GM12878 (cell line): Measurements from ENCODE around the gene PTBP1. TPM values are rescaled to one million over a fixed set of nuclear protein-coding genes. Genes with fewer than 3 reads are reported as not detected.

ENCODE experiments used
- ATAC-seq: fragments of 200-7000 bp; cut with Tn5 transposase; 3 replicates; pipeline ENCODE4 v1.9.1; 2020; ENCODE audit warnings: mild to moderate bottlenecking, moderate library complexity
- BruUV-seq: library from RNA; stranded (reverse); fragments of 400-500 nt; replicated peaks from 2 replicates; lab custom pipeline; 2021; lab: Mats Ljungman, UMichigan
- CTCF ChIA-PET: fragments of 300-600 bp; sonication (Branson Sonifier 250); formaldehyde crosslinking; extraction: SDS; loops from one replicate; lab custom pipeline; 2021; ENCODE audit warnings: inconsistent platforms; lab: Yijun Ruan, JAX
- POLR2A ChIA-PET: fragments of 350-600 bp; formaldehyde crosslinking; extraction: SDS; loops from one replicate; lab custom pipeline; 2021; ENCODE audit warnings: inconsistent platforms; lab: Charles Lee
- RAD21 ChIA-PET: fragments of 300-600 bp; sonication (Branson Sonifier 250); formaldehyde crosslinking; loops from one replicate; lab custom pipeline; 2023; ENCODE audit warnings: antibody characterized with exemption; ENCODE audit not compliant: unreplicated experiment; lab: Charles Lee
- SMC1A ChIA-PET: fragments of 300-600 bp; sonication (Branson Sonifier 250); formaldehyde crosslinking; loops from one replicate; lab custom pipeline; 2023; ENCODE audit not compliant: unreplicated experiment, uncharacterized antibody; lab: Charles Lee
- DNase-seq: peaks from one replicate; pipeline ENCODE4 v3.0.0-alpha.2; 2011; ENCODE audit warnings: low read depth, low spot score
- FAIRE-seq: peaks from 3 replicates; lab custom pipeline; 2011; peaks lifted over from hg19 to GRCh38; lab: Jason Lieb, UNC
- H2AFZ ChIP-seq: 2 replicates; pipeline ENCODE4 v1.6.0; 2011; ENCODE audit warnings: low read depth, low read length, control low read depth; ENCODE audit not compliant: control insufficient read depth
- H3K27ac ChIP-seq: 2 replicates; pipeline ENCODE4 v1.5.1; 2011; ENCODE audit warnings: control low read depth; ENCODE audit not compliant: control insufficient read depth, insufficient read depth
- H3K27me3 ChIP-seq, 2 experiments: replicated peaks in 1 of 2; 2 replicates each; pipeline versions ENCODE4 v1.6.0 to v1.6.1; 2011; ENCODE audit warnings: low read length in 1 of 2; ENCODE audit not compliant: control insufficient read depth in 2 of 2, insufficient read depth in 2 of 2
- H3K36me3 ChIP-seq, 2 experiments: 2 replicates each; pipeline ENCODE4 v1.5.1; 2011; ENCODE audit warnings: low read length in 1 of 2; ENCODE audit not compliant: control insufficient read depth in 2 of 2, insufficient read depth in 2 of 2
- H3K4me1 ChIP-seq: 2 replicates; pipeline ENCODE4 v1.6.1; 2011; ENCODE audit warnings: mild to moderate bottlenecking, low read length, moderate library complexity, mixed read lengths; ENCODE audit not compliant: control insufficient read depth, insufficient read depth
- H3K4me2 ChIP-seq: 2 replicates; pipeline ENCODE4 v1.6.0; 2011; ENCODE audit warnings: control low read depth; ENCODE audit not compliant: control insufficient read depth, insufficient read depth
- H3K4me3 ChIP-seq: fragments of 200-600 bp; sonication (generic); 2 replicates; pipeline ENCODE4 v1.5.1; 2016
- H3K79me2 ChIP-seq: 2 replicates; pipeline ENCODE4 v1.6.0; 2011; ENCODE audit warnings: low read length; ENCODE audit not compliant: control insufficient read depth, insufficient read depth
- H3K9ac ChIP-seq: 2 replicates; pipeline ENCODE4 v1.8.0; 2011; ENCODE audit warnings: low read length, control low read depth, mixed read lengths; ENCODE audit not compliant: control insufficient read depth, insufficient read depth
- H3K9me3 ChIP-seq: replicated peaks from 3 replicates; pipeline ENCODE4 v1.5.1; 2011; ENCODE audit warnings: mild to moderate bottlenecking, low read length; ENCODE audit not compliant: control insufficient read depth, insufficient read depth
- H4K20me1 ChIP-seq: 2 replicates; pipeline ENCODE4 v1.6.0; 2011; ENCODE audit not compliant: control insufficient read depth, insufficient read depth
- CHD1 ChIP-seq: IDR thresholded peaks from 2 replicates; pipeline ENCODE4 v1.6.1; 2012; ENCODE audit warnings: low read depth, low read length, improper control_type of control experiment
- PKNOX1 ChIP-seq: fragments of 450-650 bp; IDR thresholded peaks from 2 replicates; pipeline ENCODE4 v1.6.1; 2016; ENCODE audit warnings: mild to moderate bottlenecking
- SKIL ChIP-seq: fragments of 450-650 bp; IDR thresholded peaks from 2 replicates; pipeline ENCODE4 v1.6.1; 2017; ENCODE audit warnings: mild to moderate bottlenecking, low read depth, inconsistent platforms; ENCODE audit not compliant: poor library complexity, severe bottlenecking
- STAT3 ChIP-seq: IDR thresholded peaks from 2 replicates; pipeline ENCODE4 v1.6.1; 2011; ENCODE audit warnings: low read depth, low read length, improper control_type of control experiment
- ZNF622 ChIP-seq: fragments of 450-650 bp; IDR thresholded peaks from 2 replicates; pipeline ENCODE4 v1.6.1; 2017; ENCODE audit warnings: mild to moderate bottlenecking, inconsistent platforms
- WGBS: methylation state at CpG from one replicate; pipeline ENCODE4 v1.1.6; 2016; ENCODE audit warnings: low lambda C conversion rate; ENCODE audit not compliant: insufficient replicate concordance, insufficient coverage; ENCODE audit errors: missing lambda C conversion rate; 5-methylcytosine and 5-hydroxymethylcytosine counted together
- in situ Hi-C: fragments of 300-500 bp; cut with MboI; formaldehyde crosslinking; loops from 9 replicates; pipeline ENCODE4 v1.14.3; 2018; ENCODE audit warnings: mixed read lengths
- intact Hi-C: fragments of 100-400 bp; cut with micrococcal nuclease; formaldehyde crosslinking; loops from one replicate; pipeline ENCODE4 v1.14.2; 2022; ENCODE audit not compliant: unreplicated experiment
- polyA plus RNA-seq, 11 experiments: library from polyadenylated mRNA; depleted of rRNA in 4 of 11; unstranded in 6 of 11; stranded (reverse) in 5 of 11; fragments of >200 nt; fragmentation: Nextera tagmentation in 4 of 11; fragmentation: Illumina TruSeq in 1 of 11; extraction: Ambion mirVana in 4 of 11; extraction: Trizol in 1 of 11; gene quantifications; 1 replicate in 1 of 11; 2 replicates in 10 of 11; pipeline versions ENCODE4 v1.2.1 to v1.2.3, GENCODE V29; 2011 to 2016; ENCODE audit warnings: inconsistent platforms in 2 of 11, missing spikeins in 2 of 11, low read depth in 1 of 11
- total RNA-seq, 4 experiments: library from RNA; depleted of rRNA in 3 of 4; stranded (reverse); fragments of >200 nt in 3 of 4; fragmentation: Illumina TruSeq in 1 of 4; extraction: Trizol in 1 of 4; gene quantifications; 2 replicates each; pipeline versions ENCODE4 v1.2.1 to v1.2.3, GENCODE V29; 2013 to 2021
- TF ChIP-seq, protein P1 (sequence below), 3 experiments: IDR thresholded peaks in 2 of 3; conservative IDR thresholded peaks in 1 of 3; 2 replicates each; pipeline ENCODE4 v1.5.1; 2011; ENCODE audit warnings: low read depth in 3 of 3, low read length in 3 of 3, mild to moderate bottlenecking in 3 of 3, control low read depth in 2 of 3, moderate library complexity in 2 of 3, inconsistent platforms in 1 of 3, mixed read lengths in 1 of 3; ENCODE audit not compliant: control insufficient read depth in 2 of 3, insufficient read depth in 1 of 3; ENCODE audit errors: extremely low read depth in 1 of 3

The PTBP1 gene
- total and polyA plus RNA-seq, 10 of the 15 experiments (the other 5 are each of a cell fraction or from before 2014, with no cell fraction given): 13.1 to 532 (median 217) TPM

GRCh38 chr19:750640-751423, 46.4 kb upstream of the PTBP1 start, which contains the start of gene MISP (continued):
- TF ChIP-seq PKNOX1 (no peak), STAT3 (no peak)
- TF ChIP-seq, protein P1, sequence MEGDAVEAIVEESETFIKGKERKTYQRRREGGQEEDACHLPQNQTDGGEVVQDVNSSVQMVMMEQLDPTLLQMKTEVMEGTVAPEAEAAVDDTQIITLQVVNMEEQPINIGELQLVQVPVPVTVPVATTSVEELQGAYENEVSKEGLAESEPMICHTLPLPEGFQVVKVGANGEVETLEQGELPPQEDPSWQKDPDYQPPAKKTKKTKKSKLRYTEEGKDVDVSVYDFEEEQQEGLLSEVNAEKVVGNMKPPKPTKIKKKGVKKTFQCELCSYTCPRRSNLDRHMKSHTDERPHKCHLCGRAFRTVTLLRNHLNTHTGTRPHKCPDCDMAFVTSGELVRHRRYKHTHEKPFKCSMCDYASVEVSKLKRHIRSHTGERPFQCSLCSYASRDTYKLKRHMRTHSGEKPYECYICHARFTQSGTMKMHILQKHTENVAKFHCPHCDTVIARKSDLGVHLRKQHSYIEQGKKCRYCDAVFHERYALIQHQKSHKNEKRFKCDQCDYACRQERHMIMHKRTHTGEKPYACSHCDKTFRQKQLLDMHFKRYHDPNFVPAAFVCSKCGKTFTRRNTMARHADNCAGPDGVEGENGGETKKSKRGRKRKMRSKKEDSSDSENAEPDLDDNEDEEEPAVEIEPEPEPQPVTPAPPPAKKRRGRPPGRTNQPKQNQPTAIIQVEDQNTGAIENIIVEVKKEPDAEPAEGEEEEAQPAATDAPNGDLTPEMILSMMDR (IDR thresholded peaks at IDR 0.05 in 2 of 3, conservative IDR thresholded peaks at IDR 0.05 in 1 of 3; ENCODE audit: control insufficient read depth in 2 of 3, extremely low read depth in 1 of 3, insufficient read depth in 1 of 3, low read depth in 3 of 3, low read length in 3 of 3): no peak

GRCh38 chr19:751501-752341, 45.5 kb upstream of the PTBP1 start:
- CTCF ChIA-PET: interaction anchor here (0.5 kb wide), 2 partner anchors 164 to 172 kb away, joined by 3 read pairs; no protein-coding TSS in a partner anchor
- Histone ChIP-seq H3K9ac (no peak overlapping the region), H3K36me3 (no peaks in the 10 kb centered on the region), H4K20me1 (no peaks in the 10 kb centered on the region), H3K27ac (no peak overlapping the region), H3K27me3 (no peaks in the 10 kb centered on the region), H2AFZ (no peak overlapping the region), H3K79me2 (no peaks in the 10 kb centered on the region), H3K4me3 (no peak overlapping the region), H3K4me1 (no peaks in the 10 kb centered on the region), H3K9me3 (no peaks in the 10 kb centered on the region; the same call in 2 of the 3 replicates), H3K4me2 (no peak overlapping the region)
- POLR2A ChIA-PET: no interaction called here
- TF ChIP-seq ZNF622: no peak
- no peak for TF ChIP-seq SKIL
- TF ChIP-seq CHD1: no peak
- RAD21 ChIA-PET: no interaction called here
- ATAC-seq (no peak), DNase-seq (no peak), FAIRE-seq (no peak)
- BruUV-seq: no TSS peak
- in situ Hi-C loops: no loop called here
- SMC1A ChIA-PET: no interaction called here
- WGBS: 68% methylated on average over 24 of the region's 30 CpGs
- intact Hi-C loops: no loop called here
